Brain microvascular endothelial cell (primary cell): ENCODE results near the gene HACD2.

ENCODE experiments used
- DNase-seq: peaks from one replicate; pipeline ENCODE4 v3.0.0-alpha.2; 2020
- H3K27ac ChIP-seq: fragments of 250-450 bp; sonication (Bioruptor Pico); 2 replicates; pipeline ENCODE4 v1.5.1; 2020; ENCODE audit warnings: mild to moderate bottlenecking, moderate library complexity
- H3K27me3 ChIP-seq: fragments of 250-450 bp; sonication (Bioruptor Pico); replicated peaks from 2 replicates; pipeline ENCODE4 v1.5.1; 2020; ENCODE audit warnings: mild to moderate bottlenecking
- H3K36me3 ChIP-seq: fragments of 250-450 bp; sonication (Bioruptor Pico); replicated peaks from 2 replicates; pipeline ENCODE4 v1.5.1; 2020; ENCODE audit warnings: mild to moderate bottlenecking
- H3K4me3 ChIP-seq: 2 replicates; pipeline ENCODE4 v1.5.1; 2011; ENCODE audit warnings: low read depth, mild to moderate bottlenecking, control low read depth, low read length, moderate library complexity
- in situ Hi-C: cut with HindIII; loops from 2 replicates; pipeline ENCODE4 v1.10.0; 2017; ENCODE audit warnings: low sequenced_read_pairs, low pct_ligation_motif_present
- TF ChIP-seq, protein P1 (sequence below): IDR thresholded peaks from 2 replicates; pipeline ENCODE4 v1.5.1; 2011; ENCODE audit warnings: low read depth, mild to moderate bottlenecking, moderate library complexity, low read length, control low read depth, inconsistent platforms; ENCODE audit errors: missing control alignments

The HACD2 gene

DNA sequence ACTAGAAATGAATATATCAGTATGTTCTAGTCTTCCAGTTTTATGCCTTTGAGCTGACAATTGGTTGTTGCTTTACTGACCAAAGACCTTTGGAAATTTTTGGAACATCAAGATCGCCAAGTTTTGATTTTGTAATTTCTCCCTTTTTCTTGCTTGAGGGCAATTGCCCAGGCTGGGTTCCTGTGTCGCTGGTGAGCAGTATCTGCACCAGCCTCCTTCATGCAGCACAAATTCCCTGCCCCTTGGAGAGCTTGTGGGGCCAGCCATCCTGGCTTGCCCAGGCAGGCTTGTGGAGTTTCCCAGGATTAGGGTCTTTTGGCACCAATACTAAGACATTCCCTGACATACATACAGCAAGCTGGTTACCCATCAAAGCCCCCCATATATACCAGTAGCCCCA lies 37.9 kb upstream of the HACD2 start:
- H3K36me3 ChIP-seq, result no peaks in the 10 kb centered on the region
- H3K27me3 ChIP-seq, result no peaks in the 10 kb centered on the region
- in situ Hi-C loops, result no loop called here
- no peak overlapping the region for H3K27ac ChIP-seq
- TF ChIP-seq, protein P1, sequence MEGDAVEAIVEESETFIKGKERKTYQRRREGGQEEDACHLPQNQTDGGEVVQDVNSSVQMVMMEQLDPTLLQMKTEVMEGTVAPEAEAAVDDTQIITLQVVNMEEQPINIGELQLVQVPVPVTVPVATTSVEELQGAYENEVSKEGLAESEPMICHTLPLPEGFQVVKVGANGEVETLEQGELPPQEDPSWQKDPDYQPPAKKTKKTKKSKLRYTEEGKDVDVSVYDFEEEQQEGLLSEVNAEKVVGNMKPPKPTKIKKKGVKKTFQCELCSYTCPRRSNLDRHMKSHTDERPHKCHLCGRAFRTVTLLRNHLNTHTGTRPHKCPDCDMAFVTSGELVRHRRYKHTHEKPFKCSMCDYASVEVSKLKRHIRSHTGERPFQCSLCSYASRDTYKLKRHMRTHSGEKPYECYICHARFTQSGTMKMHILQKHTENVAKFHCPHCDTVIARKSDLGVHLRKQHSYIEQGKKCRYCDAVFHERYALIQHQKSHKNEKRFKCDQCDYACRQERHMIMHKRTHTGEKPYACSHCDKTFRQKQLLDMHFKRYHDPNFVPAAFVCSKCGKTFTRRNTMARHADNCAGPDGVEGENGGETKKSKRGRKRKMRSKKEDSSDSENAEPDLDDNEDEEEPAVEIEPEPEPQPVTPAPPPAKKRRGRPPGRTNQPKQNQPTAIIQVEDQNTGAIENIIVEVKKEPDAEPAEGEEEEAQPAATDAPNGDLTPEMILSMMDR, result no peak
- DNase-seq, result no peak
- no peak overlapping the region for H3K4me3 ChIP-seq

DNA sequence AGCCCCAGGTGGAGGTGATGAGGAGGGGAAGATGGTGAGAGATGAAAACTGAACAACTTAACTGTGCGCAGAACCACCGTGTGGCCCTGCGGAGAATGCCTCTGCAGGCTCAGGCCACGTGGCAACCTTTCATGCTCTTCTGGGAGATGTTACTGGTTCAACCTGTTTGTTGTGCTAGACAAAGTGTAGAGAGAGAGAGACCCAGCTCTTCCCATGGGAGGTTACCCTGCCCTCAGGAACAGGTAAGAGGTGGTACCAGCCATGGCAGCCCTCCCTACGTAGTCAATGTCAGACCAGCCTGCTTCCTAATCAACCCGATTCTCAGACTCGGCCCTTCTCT lies 37.0 kb upstream of the HACD2 start:
- DNase-seq, result no peak
- H3K27ac ChIP-seq, result no peak overlapping the region
- in situ Hi-C loops, result no loop called here
- H3K27me3 ChIP-seq, result no peaks in the 10 kb centered on the region
- TF ChIP-seq, protein P1, result no peak
- no peaks in the 10 kb centered on the region for H3K36me3 ChIP-seq
- no peak overlapping the region for H3K4me3 ChIP-seq

DNA sequence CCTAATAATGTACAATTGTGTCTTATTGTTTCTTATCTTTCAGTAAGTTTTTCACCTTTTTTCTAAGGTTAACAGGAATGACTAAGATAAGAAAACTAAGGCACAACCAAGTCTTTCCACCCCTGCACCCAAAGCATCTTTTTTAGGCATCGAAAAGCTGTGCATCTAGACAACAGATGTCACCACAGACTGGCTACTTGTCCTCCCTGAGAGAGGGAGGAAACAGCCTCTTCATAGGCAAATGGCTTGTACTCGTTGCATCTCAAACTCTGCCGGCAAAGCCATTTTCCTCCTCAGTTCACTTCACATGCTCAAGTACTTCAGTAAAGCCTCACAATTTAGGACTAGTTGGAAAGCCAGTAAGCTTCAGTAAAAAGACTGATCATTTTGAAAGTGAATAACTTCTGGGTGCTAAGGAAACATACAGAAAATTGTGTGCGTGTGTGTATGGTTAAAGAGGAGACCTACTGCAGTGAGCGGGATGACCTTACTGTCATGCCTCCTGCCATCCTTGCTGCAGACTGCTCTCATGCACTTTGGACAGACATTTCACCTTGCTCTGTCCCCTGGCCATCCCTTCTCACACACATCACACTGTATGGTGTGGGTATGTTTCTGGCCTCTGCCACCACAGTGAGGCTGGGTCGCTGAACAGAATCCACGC lies 36.5 kb upstream of the HACD2 start:
- no peaks in the 10 kb centered on the region for H3K36me3 ChIP-seq
- no peak overlapping the region for H3K4me3 ChIP-seq
- in situ Hi-C loops, result no loop called here
- H3K27ac ChIP-seq, result no peak overlapping the region
- DNase-seq, result no peak
- TF ChIP-seq, protein P1, result no peak
- no peaks in the 10 kb centered on the region for H3K27me3 ChIP-seq

DNA sequence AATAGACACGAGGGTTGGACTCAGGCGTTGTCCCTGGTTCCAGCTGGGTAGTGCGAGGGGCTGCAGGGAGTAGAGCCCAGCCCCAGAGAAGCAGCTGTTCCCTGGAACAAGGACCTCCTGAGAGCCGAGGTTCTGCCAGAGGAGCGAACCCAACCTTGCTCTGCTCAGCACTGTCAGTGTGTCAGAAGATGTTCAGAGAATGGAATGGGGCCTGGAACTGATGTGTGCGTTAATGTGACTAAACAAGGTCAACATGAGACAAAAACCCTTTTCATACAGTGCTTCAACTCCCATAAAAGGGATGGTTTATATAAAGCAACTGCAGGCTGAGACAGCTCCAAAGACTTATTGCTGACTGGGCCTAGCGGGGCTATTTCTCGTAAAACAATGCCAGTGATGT lies 35.5 kb upstream of the HACD2 start:
- Histone ChIP-seq H3K27me3 (no peaks in the 10 kb centered on the region), H3K36me3 (no peaks in the 10 kb centered on the region), H3K27ac (no peak overlapping the region), H3K4me3 (no peak overlapping the region)
- TF ChIP-seq, protein P1, result no peak
- in situ Hi-C loops, result no loop called here
- DNase-seq, result no peak

DNA sequence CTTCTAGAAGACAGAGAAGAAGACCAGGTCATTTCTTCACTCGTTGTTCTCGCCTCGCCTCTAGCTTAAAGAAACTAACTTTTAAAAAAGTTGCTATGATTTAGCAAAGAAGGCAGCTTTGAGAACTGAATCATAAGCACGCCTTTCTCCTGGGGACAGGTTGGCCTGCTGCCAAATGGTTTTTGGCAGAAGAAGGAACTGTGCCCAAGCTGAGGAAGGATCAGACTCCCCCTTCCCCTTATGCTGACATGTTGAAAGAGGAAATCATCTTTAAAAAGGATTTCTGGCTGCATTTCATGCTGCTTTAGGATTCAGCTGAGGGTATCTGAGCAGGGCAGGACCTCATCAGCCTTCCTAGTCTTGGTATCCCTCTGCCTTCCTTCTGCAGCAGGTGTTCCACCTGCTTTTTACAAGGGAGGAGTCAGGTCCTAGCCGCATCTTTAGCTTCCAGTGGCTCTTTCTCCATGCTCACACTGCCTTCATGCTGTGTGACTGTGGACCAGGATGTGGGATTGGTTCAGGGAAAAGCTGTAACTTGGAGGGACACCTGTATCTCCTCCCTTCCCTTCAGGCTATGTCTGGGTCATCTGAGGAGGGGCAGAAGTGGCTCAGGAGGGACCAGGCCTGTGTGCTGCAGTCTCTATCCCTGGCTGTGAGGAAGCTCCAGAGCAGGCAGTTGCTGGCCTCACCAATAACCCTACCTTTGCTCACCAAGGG lies 34.1 kb upstream of the HACD2 start:
- TF ChIP-seq, protein P1, result no peak
- in situ Hi-C loops, result no loop called here
- no peak overlapping the region for H3K4me3 ChIP-seq
- no peaks in the 10 kb centered on the region for H3K27me3 ChIP-seq
- no peak overlapping the region for H3K27ac ChIP-seq
- no peaks in the 10 kb centered on the region for H3K36me3 ChIP-seq
- no peak for DNase-seq
